ENCODE results near the gene HAUS3.

The HAUS3 gene, protein sequence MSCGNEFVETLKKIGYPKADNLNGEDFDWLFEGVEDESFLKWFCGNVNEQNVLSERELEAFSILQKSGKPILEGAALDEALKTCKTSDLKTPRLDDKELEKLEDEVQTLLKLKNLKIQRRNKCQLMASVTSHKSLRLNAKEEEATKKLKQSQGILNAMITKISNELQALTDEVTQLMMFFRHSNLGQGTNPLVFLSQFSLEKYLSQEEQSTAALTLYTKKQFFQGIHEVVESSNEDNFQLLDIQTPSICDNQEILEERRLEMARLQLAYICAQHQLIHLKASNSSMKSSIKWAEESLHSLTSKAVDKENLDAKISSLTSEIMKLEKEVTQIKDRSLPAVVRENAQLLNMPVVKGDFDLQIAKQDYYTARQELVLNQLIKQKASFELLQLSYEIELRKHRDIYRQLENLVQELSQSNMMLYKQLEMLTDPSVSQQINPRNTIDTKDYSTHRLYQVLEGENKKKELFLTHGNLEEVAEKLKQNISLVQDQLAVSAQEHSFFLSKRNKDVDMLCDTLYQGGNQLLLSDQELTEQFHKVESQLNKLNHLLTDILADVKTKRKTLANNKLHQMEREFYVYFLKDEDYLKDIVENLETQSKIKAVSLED

GRCh38 chr4:2241410-2242353 lies at the start of gene HAUS3, which contains the start of gene POLN:
Gene HAUS3, minus strand, starts transcription at chr4:2242121. Its CDS starts 1,175 bp downstream, at chr4:2240946.
Gene POLN, minus strand, starts transcription at chr4:2242121. Its CDS starts 12,890 bp downstream, at chr4:2229231.
- DNase-seq (ENCODE audit: low spot score), result peak; percentile 96

DNA sequence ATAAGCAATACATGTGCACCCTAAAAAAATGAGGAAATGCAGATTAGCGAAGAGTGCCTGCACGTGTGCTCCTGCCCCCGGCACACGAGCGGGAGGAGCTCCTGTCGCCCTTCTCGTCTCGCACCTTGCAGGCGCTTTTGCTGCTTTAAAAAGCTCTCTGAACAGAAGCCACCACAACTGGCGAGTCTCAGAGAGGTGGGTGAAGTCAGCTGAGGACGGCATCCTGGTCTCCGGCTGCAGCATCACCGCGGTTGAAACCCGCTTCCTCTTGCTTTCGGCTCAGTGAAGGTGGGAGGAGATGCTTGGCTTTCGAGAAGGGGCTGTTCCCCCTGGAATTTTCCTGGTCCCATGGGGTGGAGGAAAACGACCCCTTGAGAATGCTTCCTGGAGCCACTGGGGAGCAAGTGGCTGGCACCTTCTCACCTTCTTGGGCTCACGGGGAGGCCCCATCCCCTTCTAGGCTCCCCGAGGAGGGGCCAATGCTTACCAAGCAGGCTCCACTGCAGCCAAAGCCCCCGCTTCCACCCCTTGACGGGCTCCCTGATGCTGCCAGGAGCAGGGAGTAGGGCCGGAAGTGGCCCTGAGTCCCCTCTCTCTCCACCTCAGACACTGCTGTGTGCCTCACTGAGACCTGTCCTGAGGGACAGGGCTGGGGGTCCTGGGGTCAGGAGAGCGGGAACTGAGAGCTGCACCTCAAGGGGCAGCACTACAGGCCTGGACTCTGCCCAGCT lies 49.2 kb upstream of the HAUS3 start:
- peak; percentile 42 for DNase-seq (ENCODE audit: low spot score)

GRCh38 chr4:2290488-2290887 lies 48.6 kb upstream of the HAUS3 start:
- no peak for DNase-seq (ENCODE audit: low spot score)

- DNase-seq (ENCODE audit: low spot score), result no peak
These were observed 48.0 kb upstream of the HAUS3 start for GRCh38 chr4:2289955-2290333.

DNA sequence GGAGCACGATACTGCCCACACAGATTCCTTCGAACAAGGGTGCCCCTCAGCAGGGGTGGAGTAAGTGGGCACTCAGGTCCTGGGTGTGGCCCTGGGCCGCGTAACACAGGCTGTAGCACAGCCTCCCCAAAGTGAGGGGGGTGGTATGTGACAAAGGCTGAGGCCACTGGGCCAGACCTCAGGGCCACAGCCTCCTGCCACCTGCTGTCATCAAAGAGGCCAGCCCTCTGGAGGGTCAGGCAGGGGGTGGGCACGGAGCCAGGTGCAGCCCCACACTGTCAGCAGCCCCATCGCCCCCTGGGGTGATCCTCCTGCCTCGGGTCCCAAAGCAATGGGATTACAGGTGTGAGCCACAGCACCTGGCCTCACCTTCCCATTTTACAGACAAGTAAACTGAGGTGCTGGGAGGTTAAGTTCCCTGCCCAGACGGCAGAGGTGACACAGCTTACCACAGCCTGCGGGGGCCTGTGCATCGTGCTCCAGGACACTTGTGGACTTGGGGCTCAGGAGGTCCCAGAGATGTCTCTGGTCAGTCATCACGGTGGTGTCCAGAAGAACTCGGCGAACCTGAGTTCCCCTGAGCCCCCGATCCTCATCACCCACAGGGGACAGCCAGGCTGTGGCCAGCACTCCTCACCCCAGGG lies 47.5 kb upstream of the HAUS3 start:
- no peak for DNase-seq (ENCODE audit: low spot score)

DNA sequence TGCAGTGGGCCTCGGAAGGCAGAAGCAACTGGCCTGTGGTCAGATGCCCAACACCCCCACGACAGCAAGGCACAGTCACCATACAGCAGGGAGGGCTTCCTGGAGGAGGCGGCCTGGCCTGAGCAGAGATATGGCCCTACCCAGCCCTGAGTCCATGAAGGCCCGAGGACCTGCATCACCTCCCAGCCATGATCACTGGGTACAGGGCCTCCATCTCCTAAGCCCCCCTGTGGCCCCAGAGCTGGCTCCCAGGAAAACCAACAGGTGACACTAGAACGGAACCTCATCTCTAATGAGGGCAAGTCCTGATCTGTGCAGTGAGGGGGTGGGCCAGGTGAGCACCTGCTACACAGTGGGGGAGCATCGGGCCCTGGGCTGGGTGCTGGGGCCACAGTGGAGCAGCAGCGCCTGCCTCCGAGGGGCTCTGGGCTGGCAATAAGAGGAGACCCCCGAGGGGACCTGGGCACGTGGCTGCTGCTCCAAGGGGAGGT lies 46.2 kb upstream of the HAUS3 start:
- DNase-seq (ENCODE audit: low spot score), result no peak

- DNase-seq (ENCODE audit: low spot score), result no peak
These were observed 45.6 kb upstream of the HAUS3 start for GRCh38 chr4:2287594-2287915.

DNA sequence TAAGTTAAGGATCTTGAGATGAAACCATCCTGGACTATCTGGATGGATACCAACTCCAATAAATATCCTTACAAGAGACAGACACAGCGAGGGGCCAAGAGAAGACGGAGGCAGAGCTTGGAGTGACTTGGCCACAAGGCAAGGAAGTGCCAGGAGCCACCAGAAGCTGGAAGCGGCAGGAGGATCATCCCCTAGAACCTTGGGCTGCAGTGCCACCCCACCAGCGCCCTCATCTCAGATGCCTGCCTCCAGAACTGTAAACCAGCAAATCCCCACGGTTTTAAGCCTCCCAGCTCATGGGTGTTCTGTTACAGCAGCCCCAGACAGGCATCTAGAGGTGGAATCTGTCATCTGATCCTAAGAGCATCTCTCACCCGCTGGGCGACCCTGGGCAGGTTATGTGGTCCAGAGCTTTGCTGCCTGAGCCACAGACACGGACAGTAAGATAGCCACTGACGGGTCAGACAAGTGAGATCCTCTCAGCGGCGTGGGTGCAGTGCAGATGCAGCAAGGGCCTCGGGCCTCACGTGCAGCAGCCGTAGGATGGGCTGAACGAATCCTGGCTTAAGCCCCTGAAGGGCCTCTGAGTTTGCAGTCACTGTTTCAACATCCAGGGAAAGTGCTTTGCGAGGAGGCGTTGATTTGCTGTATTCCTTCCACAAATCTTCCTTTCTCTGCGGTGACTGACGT lies 45.1 kb upstream of the HAUS3 start:
- no peak for DNase-seq (ENCODE audit: low spot score)

DNA sequence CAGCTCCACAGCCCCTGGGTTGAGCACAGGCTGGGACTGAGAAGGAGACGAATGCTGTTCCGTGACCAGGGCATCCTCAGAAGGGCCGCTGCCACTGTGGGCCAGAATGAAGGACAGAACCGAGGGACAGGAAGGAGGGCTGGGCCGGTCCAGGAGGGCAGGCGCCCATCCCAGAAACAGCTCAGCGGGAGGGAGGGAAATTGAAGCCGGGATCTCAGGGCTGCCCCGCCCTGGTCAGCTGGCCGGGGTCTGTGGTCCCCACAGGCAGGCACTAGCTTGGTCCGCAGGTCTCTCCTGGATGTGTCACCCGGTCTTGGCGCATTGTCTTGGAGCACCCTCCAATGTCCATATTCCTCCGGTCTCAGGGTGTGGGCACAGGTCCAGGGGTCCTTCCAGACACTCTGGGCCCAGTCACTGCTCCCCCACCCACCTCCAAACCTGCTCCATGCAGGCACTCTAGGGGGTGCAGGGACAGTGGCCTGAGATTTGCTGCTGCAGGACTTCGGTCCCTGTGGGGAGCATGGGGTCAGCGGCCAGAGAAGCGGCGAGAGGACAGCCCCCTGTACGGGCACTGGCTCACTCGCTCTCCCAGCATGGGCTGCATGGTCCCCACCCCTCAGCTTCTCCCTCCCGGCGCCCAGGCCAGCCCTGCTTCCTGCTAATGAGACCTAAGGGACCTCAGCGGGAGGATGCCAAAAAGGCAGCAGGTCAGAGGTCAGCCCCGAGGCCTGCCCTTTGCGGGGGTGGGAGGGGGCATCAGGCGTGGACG lies 43.9 kb upstream of the HAUS3 start:
- DNase-seq (ENCODE audit: low spot score), result no peak

GRCh38 chr4:2284934-2285612 lies 43.2 kb upstream of the HAUS3 start:
- DNase-seq (ENCODE audit: low spot score), result no peak

DNA sequence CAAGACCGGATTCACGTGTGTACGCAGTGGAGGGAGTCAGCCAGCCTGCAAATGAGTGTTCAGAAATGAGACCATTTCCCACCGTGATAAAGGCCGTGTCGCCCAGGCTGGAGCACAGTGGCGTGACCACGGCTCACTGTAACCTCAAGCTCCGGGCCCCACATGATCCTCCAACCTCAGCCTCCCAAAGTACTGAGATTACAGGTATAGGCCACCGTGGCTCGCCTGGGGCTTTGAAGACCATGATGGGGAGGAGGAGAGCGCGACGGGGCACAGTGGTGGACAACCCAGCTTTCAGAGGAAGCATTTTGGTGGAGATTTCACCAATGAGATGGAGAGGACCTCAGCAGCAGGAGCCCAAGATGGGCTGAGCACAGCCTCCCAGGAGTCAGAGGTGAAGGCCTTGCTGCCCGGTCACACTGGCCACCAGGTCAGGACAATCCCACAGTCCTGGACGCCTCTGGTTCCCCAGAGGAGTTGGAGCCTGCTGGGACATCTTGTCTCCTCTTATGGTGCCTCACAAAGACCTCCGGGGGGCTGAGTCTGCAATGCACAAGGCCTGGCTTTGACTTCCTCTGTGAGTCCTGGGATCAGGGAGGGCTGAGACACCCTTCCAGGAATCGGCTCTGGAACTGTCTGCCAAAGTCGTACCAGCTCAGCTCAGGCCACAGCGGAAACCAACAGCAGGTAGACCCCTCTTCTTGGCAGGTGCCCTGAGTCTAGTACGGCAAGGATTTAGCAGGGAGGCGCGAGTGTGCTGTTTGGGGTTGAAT lies 42.4 kb upstream of the HAUS3 start:
- DNase-seq (ENCODE audit: low spot score), result no peak

DNA sequence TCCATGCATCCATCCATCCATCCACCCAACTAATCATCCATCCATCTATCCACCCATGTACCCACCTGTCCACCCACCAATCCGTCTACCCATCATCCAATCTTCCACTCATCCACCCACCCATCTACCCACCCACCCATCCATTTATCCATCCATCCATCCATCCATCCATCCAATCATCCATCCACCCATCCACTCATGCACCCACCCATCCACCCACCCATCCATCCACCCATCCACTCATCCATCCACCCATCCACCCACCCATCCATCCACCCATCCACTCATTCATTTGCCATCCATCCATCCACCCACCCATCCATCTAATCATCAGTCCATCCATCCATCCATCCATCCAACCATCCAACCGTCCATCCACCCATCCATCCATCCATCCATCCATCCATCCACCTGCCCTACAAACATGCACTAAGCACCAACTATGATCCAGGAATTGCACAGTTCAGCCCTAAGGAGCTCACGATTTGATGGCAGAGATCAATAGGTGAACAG lies 41.3 kb upstream of the HAUS3 start:
- DNase-seq (ENCODE audit: low spot score), result no peak

GRCh38 chr4:2281575-2282343 lies 39.8 kb upstream of the HAUS3 start:
- DNase-seq (ENCODE audit: low spot score), result no peak

- no peak for DNase-seq (ENCODE audit: low spot score)
These were observed 38.8 kb upstream of the HAUS3 start for GRCh38 chr4:2280531-2281300.

GRCh38 chr4:2277956-2278355 lies 36.0 kb upstream of the HAUS3 start:
- no peak for DNase-seq (ENCODE audit: low spot score)

- DNase-seq (ENCODE audit: low spot score), result no peak
These were observed 34.8 kb upstream of the HAUS3 start for GRCh38 chr4:2276581-2277325.
